ENCODE measurements around the gene PRCC.

DNA sequence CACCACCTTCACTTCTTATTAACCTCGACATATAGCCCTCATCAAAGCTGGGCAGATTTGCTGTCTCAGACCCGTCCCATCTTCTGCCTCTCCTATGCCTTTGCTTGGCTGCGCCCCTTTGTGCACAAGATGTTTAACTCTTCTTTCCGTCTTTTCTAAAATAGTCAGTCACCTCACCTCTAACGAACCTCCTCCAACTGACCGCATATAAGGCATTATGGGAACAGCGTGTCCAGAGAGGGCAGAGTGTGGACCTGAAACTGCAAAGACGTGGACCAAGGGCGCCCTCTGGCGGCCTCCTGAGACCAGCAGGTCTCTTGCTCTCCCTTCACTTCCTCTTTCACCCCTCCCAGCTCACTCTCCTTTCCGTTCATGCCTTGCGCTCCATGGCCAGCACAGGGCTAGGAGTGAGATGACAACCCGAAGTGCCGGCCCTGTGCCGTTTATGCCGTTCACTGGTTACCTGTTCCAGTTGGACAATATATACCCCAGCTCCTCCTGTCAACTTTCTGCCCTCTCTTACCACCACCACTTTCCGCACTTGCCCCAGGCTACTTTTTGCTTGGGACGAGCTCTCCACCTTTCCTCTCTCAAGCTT lies 41.6 kb upstream of the PRCC start:
- TF ChIP-seq CTCF (IDR thresholded peaks at IDR 0.05): peak; percentile 88 to 97 (median 93)
- peak in 1 of 2 donors; percentile 19 for TF ChIP-seq POLR2A (IDR thresholded peaks at IDR 0.05)
